ENCODE measurements around the gene MLXIP.
"Not testable (repeated sequence)": the region's sequence is repeated elsewhere in the genome, so short reads cannot be mapped to it uniquely, and the experiment has no call there.

MLXIP gene

DNA sequence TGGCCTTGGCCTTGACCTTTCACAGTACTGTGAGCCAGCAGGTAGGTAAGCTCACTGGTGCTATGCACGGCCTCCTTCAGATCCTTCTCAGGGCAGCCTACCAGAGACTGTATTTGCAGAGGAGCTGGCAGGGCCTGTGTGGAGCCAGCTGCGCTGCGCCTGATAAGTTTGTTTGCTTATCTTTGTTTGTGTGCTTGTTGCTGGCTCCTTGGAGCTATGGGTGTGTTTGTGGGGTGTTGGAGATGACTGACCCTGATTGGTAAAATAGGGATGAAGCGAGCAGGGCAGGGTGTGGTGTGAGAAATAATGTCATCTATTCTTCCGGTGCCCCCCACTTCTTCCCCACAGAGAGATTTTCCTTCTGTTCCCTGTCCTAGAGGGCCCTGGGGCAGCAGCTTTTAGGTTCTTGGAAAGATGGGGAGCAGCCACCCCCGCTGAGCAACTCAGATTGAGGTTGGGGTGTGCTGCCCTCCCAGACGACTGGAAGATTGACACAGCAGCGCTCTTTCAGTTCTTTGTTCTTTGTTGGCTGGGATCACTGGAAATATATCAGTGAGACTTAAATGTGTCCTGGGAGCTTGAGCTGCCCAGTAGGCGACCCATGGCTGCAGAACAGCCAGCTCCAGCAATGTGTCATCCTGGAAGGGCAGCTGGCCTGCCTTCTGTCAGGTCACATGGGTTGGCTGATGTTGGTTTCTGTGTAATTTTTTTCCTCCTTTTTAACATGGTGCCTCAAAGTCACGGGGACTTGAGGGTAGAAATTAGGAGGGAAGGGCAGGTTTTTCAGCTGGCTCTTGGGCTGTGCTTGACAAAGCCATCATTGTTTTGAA, 19.6 kb downstream of the MLXIP start:
- DNase-seq: peak; percentile 45

DNA sequence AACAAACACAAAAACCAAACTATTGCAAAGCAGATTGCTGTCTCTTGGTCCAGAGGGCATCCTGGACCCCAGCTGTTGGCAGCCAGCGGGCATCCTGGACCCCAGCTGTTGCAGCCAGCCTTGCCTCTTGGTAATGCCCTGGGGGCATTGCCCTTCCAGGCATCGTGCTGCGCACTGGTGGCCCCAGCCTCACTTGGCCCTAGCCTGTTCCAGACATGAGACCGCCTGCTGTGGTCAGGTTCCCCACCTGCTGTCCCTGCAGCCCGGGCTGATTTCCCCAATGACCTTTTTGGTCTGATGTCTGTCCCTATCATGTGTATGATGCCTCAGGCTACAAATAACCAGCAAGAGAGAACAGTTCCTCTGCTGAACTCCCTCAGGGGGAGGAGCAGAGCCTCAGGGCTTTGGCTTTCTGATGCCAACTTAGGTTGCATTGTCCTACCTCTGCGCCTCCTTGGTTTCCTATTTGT, 20.8 kb downstream of the MLXIP start:
- DNase-seq: no peak

DNA sequence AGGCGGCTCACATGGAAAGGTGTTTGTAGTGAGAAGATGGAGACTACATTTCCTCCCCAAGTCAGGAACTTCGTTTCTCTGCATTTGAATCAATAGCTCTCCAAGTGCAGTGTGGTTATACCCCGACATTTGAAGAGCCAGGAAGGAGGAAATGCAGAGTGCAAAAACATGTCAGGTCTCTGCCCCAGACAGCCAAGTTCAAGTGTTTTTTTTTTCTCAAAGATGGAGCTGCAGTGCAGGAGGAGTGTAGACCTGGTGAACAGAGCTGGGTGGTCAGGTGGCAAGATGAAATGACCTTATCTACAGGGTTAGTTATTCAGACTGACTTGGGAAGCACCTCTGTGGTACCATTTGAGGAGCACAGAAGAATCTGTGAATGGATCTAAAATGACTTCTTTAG, 21.3 kb downstream of the MLXIP start:
- no peak for DNase-seq

GRCh38 chr12:122100568-122100967, 22.0 kb downstream of the MLXIP start:
- DNase-seq: no peak

DNA sequence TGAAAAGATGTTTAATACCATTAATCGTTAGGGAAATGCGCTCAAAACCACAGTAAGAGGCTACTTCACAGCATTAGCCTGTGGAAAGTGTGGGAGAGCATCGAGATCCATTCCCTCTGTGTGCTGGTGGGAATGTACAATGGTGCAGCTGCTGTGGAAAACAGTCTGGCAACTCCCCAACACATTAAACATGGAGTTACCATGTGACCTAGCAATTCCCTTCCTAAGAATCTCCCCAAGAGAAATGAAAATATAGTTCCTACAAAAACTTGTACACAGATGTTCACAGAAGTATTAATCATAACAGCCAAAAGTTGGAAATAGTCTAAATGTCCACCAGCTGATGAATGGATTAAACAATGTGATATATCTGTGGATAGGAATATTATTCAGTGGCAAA, 23.8 kb downstream of the MLXIP start:
- DNase-seq: no peak

DNA sequence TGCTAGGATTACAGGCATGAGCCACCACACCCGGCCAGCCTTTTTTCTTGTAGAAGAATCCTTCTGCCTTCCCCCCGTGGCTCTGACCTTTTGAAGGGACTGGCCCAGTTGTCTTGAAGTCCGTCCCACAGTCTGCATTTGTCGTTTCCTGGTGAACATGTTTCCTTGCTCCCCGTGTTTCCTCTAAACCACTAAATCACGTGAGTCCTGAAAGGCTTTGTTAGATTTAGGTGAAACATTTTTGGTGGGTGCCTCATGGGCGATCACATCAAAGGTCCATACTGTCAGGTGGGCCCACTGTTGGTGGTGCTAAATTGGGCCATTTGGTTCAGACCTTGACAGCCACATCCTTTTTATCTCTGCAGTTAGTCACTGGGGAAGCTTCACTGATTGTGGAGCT, 26.3 kb downstream of the MLXIP start:
- no peak for DNase-seq

DNA sequence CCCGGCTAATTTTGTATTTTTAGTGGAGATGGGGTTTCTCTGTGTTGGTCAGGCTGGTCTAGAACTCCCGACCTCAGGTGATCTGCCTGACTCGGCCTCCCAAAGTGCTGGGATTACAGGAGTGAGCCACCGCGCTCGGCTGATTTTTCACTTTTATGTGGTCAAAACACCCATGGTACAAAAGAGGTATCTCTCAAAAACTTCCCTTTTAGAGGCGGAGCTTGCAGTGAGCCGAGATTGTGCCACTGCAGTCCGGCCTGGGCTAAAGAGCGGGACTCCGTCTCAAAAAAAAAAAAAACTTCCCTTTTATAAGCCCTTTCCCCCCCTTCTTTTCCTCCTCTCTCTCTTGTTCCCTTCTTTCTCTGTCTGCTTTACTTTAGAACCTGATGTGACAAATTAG, 26.9 kb downstream of the MLXIP start:
- DNase-seq: not testable (repeated sequence)

- DNase-seq: no peak
Observed at GRCh38 chr12:122106843-122107242, 28.3 kb downstream of the MLXIP start.

DNA sequence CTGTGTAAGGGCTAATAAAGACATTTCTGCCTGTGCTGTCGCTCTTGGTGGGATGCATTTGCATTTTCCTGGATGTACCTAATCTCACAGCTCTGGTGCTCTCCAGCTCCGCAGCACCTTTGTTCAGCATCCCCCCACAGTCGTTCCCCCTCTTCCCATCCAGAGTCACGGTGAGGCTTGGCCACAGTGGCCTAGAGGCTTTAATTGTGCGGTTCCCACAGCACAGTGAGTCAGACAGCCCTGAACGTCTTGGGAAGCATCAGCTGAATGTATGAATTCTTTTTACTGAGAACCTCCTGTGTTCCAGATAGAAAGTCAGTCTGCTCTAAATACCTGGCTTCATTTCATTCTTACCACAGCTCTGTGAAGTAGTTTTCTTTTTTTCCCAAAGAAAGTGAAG, 28.7 kb downstream of the MLXIP start:
- DNase-seq: no peak

- DNase-seq: peak; percentile 60
Observed at GRCh38 chr12:122111089-122111641, 32.6 kb downstream of the MLXIP start.

- DNase-seq: no peak
Observed at GRCh38 chr12:122116707-122117535, 38.4 kb downstream of the MLXIP start.

- no peak for DNase-seq
Observed at GRCh38 chr12:122117979-122118378, 39.4 kb downstream of the MLXIP start.

DNA sequence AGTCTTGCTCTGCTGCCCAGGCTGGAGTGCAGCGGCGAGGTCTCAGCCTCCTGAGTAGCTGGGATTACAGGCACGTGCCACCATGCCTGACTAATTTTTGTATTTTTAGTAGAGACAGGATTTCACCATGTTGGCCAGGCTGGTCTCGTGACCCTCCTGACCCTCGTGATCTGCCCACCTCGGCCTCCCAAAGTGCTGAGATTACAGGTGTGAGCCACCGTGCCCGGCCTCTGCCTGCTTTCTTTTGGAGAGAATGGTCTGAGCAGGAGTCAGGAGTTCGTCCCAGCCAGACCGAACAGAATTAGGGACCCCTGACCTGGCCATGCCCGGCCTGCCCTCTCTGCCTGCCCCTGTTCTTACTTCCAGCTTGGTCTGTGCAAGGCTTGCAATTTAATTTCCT, 42.8 kb downstream of the MLXIP start:
- DNase-seq: not testable (repeated sequence)

GRCh38 chr12:122121745-122122144, 43.2 kb downstream of the MLXIP start:
- DNase-seq: no peak

GRCh38 chr12:122123051-122123760, 44.6 kb downstream of the MLXIP start:
- peak; percentile 70 for DNase-seq

DNA sequence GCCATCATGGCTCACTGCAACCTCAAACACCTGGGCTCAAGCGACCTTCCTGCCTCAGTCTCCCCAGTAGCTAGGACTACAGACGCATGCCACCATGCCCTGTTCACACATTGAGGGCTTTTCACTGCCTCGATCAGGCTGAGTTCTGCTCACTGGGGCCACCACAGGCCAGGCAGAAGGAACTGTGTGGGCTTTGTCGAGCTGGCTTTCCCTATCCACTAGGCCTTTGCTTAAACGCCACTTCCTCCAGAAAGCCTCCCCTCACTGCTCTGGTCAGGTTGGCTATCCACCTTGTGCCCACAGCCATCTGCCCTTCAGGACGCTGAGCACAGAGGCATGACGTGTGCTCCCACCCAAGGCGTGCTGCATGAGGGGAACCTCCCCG, 45.2 kb downstream of the MLXIP start:
- DNase-seq: no peak

DNA sequence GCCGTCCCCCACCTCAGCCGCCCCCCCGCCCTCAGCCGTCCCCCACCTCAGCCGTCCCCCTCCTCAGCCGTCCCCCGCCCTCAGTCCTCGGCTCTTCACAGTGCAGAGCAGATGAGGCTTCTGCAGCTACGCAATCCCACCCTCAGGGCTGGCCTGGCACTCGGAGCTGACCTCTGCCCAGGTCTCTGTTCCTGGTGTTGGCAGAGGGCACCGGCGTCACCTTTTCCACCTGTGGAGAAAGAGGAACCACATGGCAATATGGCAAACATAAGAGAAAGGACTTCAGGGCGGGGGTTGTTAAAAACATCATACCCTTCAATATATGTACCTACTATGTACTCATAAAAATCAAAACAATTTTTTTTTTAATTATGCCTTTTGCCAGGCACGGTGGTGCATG, 45.8 kb downstream of the MLXIP start:
- no peak for DNase-seq

DNA sequence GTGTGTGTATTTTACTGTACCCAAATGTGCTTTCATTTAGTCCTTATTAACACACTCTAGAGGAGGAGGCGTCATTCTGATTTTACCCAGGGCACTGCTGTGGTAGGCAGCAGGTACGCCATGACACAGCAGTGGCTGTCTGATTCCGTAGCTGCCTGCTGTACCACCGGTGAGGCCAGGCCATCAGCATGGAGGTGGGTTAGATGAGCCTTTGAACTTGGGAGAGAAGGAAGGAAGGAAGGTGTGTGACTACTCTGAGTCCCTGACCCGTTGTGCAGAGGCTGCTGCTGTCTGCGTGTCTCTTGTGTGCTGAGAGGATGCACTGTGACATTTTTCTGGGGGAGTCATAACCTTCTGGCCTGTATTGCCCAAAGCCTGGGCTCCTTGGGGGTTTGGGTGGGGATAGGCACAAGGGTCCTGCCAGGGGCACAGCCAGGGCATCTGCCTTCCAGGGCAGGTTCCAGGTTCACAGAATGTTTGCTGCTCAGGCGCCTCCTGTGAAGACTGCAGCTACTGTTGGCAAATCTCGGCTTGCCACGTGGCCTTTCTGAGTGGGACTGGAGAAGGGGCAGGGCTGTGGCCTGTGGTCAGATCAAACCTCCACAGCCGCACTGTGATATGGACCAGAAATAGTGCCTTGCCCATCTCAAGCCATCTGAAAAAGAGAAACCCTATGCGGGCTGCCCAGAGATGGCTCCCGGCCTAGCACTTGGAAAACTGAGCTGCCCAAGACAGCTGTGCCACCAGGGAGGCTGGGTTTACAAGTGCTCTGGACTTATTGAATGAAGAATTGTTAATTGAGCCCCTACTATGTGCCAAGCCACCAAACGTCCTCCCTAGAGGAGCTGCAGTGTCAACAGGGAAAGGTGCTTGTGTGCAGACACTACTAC, 47.1 kb downstream of the MLXIP start:
- DNase-seq: no peak

- DNase-seq: peak; percentile 10
Observed at GRCh38 chr12:122126342-122126635, 47.7 kb downstream of the MLXIP start.

- DNase-seq: no peak
Observed at GRCh38 chr12:122126713-122127597, 48.4 kb downstream of the MLXIP start.

DNA sequence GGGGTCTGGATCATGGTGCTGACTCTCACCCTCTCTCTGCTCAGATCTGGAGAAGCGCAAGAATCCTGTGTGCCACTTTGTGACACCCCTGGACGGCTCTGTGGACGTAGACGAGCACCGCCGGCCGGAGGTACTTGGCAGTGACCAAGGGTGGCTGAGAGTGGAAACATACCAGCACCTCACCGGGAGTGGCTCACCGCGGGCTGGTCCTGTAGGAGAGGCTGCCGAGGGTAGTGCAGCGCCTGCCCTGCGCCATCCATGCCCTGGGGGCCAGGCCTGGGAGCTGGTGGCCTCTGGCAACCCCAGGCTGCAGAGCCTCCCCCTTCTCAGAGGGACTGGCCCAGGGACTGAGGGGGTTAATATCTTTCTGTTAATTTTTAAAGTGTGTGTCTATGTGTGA, 49.3 kb downstream of the MLXIP start:
- no peak for DNase-seq
